Measurements from ENCODE around the gene NXPH4. TPM values are rescaled to one million over a fixed set of nuclear protein-coding genes. Genes with fewer than 3 reads are reported as not detected.

Gene NXPH4
- total and polyA plus RNA-seq, 10 of the 15 experiments (the other 5 are each of a cell fraction or from before 2014, with no cell fraction given), result 0.03 to 0.26 TPM; not detected in 8

DNA sequence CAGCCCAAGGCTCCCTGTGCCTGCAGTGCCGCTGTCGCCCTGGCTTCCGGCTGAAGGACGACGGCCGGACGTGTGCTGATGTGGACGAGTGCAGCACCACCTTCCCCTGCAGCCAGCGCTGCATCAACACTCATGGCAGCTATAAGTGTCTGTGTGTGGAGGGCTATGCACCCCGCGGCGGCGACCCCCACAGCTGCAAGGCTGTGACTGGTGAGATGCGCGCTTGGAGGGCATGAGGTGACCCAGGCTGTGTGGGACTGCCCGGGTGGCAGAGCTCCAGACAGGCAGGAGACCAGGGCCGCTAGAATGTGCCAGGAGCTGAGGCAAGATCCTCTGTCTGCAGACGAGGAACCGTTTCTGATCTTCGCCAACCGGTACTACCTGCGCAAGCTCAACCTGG is 19.6 kb upstream of the NXPH4 start:
- no peaks in the 10 kb centered on the region for H3K9me3 ChIP-seq (replicated peaks; ENCODE audit: control insufficient read depth, insufficient read depth, low read length)
- TF ChIP-seq MTA3 (IDR thresholded peaks at IDR 0.05; ENCODE audit: borderline replicate concordance, low read length), result no peak
- no peak for TF ChIP-seq MYB (IDR thresholded peaks at IDR 0.05; ENCODE audit: borderline replicate concordance, low read depth, low read length)
- TF ChIP-seq, protein P1, sequence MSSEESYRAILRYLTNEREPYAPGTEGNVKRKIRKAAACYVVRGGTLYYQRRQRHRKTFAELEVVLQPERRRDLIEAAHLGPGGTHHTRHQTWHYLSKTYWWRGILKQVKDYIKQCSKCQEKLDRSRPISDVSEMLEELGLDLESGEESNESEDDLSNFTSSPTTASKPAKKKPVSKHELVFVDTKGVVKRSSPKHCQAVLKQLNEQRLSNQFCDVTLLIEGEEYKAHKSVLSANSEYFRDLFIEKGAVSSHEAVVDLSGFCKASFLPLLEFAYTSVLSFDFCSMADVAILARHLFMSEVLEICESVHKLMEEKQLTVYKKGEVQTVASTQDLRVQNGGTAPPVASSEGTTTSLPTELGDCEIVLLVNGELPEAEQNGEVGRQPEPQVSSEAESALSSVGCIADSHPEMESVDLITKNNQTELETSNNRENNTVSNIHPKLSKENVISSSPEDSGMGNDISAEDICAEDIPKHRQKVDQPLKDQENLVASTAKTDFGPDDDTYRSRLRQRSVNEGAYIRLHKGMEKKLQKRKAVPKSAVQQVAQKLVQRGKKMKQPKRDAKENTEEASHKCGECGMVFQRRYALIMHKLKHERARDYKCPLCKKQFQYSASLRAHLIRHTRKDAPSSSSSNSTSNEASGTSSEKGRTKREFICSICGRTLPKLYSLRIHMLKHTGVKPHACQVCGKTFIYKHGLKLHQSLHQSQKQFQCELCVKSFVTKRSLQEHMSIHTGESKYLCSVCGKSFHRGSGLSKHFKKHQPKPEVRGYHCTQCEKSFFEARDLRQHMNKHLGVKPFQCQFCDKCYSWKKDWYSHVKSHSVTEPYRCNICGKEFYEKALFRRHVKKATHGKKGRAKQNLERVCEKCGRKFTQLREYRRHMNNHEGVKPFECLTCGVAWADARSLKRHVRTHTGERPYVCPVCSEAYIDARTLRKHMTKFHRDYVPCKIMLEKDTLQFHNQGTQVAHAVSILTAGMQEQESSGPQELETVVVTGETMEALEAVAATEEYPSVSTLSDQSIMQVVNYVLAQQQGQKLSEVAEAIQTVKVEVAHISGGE (CRISPR knock-in tag; IDR thresholded peaks at IDR 0.05), result no peak
- no peak for TF ChIP-seq IKZF1 (conservative IDR thresholded peaks at IDR 0.05)
- TF ChIP-seq SUPT20H (IDR thresholded peaks at IDR 0.05; ENCODE audit: borderline replicate concordance, control insufficient read depth, low read depth, low read length), result no peak
- TF ChIP-seq GATAD2B (conservative IDR thresholded peaks at IDR 0.05; ENCODE audit: low read depth), result no peak
- TF ChIP-seq, protein P2, sequence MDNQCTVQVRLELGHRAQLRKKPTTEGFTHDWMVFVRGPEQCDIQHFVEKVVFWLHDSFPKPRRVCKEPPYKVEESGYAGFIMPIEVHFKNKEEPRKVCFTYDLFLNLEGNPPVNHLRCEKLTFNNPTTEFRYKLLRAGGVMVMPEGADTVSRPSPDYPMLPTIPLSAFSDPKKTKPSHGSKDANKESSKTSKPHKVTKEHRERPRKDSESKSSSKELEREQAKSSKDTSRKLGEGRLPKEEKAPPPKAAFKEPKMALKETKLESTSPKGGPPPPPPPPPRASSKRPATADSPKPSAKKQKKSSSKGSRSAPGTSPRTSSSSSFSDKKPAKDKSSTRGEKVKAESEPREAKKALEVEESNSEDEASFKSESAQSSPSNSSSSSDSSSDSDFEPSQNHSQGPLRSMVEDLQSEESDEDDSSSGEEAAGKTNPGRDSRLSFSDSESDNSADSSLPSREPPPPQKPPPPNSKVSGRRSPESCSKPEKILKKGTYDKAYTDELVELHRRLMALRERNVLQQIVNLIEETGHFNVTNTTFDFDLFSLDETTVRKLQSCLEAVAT (IDR thresholded peaks at IDR 0.05), result no peak
- TF ChIP-seq, protein P3, sequence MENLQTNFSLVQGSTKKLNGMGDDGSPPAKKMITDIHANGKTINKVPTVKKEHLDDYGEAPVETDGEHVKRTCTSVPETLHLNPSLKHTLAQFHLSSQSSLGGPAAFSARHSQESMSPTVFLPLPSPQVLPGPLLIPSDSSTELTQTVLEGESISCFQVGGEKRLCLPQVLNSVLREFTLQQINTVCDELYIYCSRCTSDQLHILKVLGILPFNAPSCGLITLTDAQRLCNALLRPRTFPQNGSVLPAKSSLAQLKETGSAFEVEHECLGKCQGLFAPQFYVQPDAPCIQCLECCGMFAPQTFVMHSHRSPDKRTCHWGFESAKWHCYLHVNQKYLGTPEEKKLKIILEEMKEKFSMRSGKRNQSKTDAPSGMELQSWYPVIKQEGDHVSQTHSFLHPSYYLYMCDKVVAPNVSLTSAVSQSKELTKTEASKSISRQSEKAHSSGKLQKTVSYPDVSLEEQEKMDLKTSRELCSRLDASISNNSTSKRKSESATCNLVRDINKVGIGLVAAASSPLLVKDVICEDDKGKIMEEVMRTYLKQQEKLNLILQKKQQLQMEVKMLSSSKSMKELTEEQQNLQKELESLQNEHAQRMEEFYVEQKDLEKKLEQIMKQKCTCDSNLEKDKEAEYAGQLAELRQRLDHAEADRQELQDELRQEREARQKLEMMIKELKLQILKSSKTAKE (IDR thresholded peaks at IDR 0.05; ENCODE audit: low read depth, poor library complexity, severe bottlenecking), result no peak
- no peak for TF ChIP-seq CHD1 (IDR thresholded peaks at IDR 0.05; ENCODE audit: low read depth, low read length)
- no peak for TF ChIP-seq EGR1 (IDR thresholded peaks at IDR 0.05; ENCODE audit: borderline replicate concordance in 1 of 2, low read depth in 2 of 2, low read length in 2 of 2)
- TF ChIP-seq RUNX3 (IDR thresholded peaks at IDR 0.05; ENCODE audit: low read length), result no peak
- TF ChIP-seq LARP7 (IDR thresholded peaks at IDR 0.05), result no peak
- no peak for TF ChIP-seq CHD2 (IDR thresholded peaks at IDR 0.05; ENCODE audit: borderline replicate concordance, low read depth, low read length)
- TF ChIP-seq RAD51 (IDR thresholded peaks at IDR 0.05), result no peak
- TF ChIP-seq PML (IDR thresholded peaks at IDR 0.05; ENCODE audit: low read length), result no peak
- TF ChIP-seq, protein P4, sequence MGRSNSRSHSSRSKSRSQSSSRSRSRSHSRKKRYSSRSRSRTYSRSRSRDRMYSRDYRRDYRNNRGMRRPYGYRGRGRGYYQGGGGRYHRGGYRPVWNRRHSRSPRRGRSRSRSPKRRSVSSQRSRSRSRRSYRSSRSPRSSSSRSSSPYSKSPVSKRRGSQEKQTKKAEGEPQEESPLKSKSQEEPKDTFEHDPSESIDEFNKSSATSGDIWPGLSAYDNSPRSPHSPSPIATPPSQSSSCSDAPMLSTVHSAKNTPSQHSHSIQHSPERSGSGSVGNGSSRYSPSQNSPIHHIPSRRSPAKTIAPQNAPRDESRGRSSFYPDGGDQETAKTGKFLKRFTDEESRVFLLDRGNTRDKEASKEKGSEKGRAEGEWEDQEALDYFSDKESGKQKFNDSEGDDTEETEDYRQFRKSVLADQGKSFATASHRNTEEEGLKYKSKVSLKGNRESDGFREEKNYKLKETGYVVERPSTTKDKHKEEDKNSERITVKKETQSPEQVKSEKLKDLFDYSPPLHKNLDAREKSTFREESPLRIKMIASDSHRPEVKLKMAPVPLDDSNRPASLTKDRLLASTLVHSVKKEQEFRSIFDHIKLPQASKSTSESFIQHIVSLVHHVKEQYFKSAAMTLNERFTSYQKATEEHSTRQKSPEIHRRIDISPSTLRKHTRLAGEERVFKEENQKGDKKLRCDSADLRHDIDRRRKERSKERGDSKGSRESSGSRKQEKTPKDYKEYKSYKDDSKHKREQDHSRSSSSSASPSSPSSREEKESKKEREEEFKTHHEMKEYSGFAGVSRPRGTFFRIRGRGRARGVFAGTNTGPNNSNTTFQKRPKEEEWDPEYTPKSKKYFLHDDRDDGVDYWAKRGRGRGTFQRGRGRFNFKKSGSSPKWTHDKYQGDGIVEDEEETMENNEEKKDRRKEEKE (IDR thresholded peaks at IDR 0.05), result no peak

More for the DNA sequence above, 19.6 kb upstream of the NXPH4 start:
- in situ Hi-C loops (cut with MboI), result no loop called here
- H3K4me2 ChIP-seq (ENCODE audit: control insufficient read depth, insufficient read depth), result no peak overlapping the region
- H3K79me2 ChIP-seq (ENCODE audit: control insufficient read depth, insufficient read depth, low read length), result no peaks in the 10 kb centered on the region
- H3K9ac ChIP-seq (ENCODE audit: control insufficient read depth, insufficient read depth, low read length), result no peak overlapping the region
- intact Hi-C loops (cut with micrococcal nuclease; ENCODE audit: unreplicated experiment), result no loop called here
- H4K20me1 ChIP-seq (ENCODE audit: control insufficient read depth, insufficient read depth), result no peaks in the 10 kb centered on the region
- no peaks in the 10 kb centered on the region for H3K4me1 ChIP-seq (ENCODE audit: control insufficient read depth, insufficient read depth, low read length)
- no peak overlapping the region for H2AFZ ChIP-seq (ENCODE audit: control insufficient read depth, low read depth, low read length)
- 78% methylated on average over 18 of the region's 22 CpGs for WGBS (ENCODE audit: insufficient coverage, insufficient replicate concordance, low lambda C conversion rate, missing lambda C conversion rate)
- H3K36me3 ChIP-seq (ENCODE audit: control insufficient read depth in 2 of 2, insufficient read depth in 2 of 2, low read length in 1 of 2), result no peaks in the 10 kb centered on the region; a peak in 1 of 4 replicates
- no peaks in the 10 kb centered on the region for H3K27me3 ChIP-seq (replicated peaks in 1 of 2; ENCODE audit: control insufficient read depth in 2 of 2, insufficient read depth in 2 of 2, low read length in 1 of 2)
- RAD21 ChIA-PET (ENCODE audit: unreplicated experiment), result no interaction called here
- no TSS peak for BruUV-seq (replicated peaks)
- POLR2A ChIA-PET, result no interaction called here
- H3K27ac ChIP-seq (ENCODE audit: control insufficient read depth, insufficient read depth), result no peak overlapping the region
- FAIRE-seq (no peak), ATAC-seq (no peak), DNase-seq (ENCODE audit: low read depth, low spot score) (no peak)
- H3K4me3 ChIP-seq, result no peak overlapping the region
- CTCF ChIA-PET, result interaction anchor here (1.0 to 1.1 kb wide), 2 partner anchors 8 to 14 kb away, joined by 3 to 6 read pairs; no protein-coding TSS in a partner anchor
- SMC1A ChIA-PET (ENCODE audit: uncharacterized antibody, unreplicated experiment), result no interaction called here
